Tibial nerve (tissue), 4 donors: ENCODE data around the gene FGD3. TPM values are rescaled to one million over a fixed set of nuclear protein-coding genes. Genes with fewer than 3 reads are reported as not detected.

Experiments
- DNase-seq, 2 donors: peaks; one replicate each; pipeline ENCODE4 v3.0.0-alpha.2; 2019; ENCODE audit warnings: low spot score in 2 of 2
- H3K27ac ChIP-seq, 4 donors: fragments of 200-600 bp; sonication (generic) in 3 of 4; one replicate each; pipeline ENCODE4 v1.5.1; 2017 to 2019; ENCODE audit warnings: mild to moderate bottlenecking in 1 of 4
- H3K27me3 ChIP-seq, 2 donors: fragments of 200-600 bp; sonication (generic) in 1 of 2; one replicate each; pipeline versions ENCODE4 v1.5.1 to v1.6.0; 2017 to 2019
- H3K36me3 ChIP-seq, 3 donors: fragments of 200-600 bp; sonication (generic); one replicate each; pipeline ENCODE4 v1.5.1; 2018 to 2019
- H3K4me1 ChIP-seq, 4 donors: fragments of 200-600 bp; sonication (generic) in 3 of 4; one replicate each; pipeline ENCODE4 v1.5.1; 2017 to 2019
- H3K4me3 ChIP-seq, 4 donors: fragments of 200-600 bp; sonication (generic) in 3 of 4; one replicate each; pipeline ENCODE4 v1.5.1; 2017 to 2019; ENCODE audit warnings: mild to moderate bottlenecking in 1 of 4, moderate library complexity in 1 of 4
- H3K9me3 ChIP-seq, 4 donors: fragments of 200-600 bp; sonication (generic) in 3 of 4; one replicate each; pipeline ENCODE4 v1.5.1; 2017 to 2019
- EP300 ChIP-seq, 2 donors: sonication (generic); formaldehyde crosslinking; IDR thresholded peaks; one replicate each; pipeline ENCODE4 v1.6.1; 2017; ENCODE audit warnings: antibody characterized with exemption in 2 of 2, mild to moderate bottlenecking in 1 of 2
- POLR2A ChIP-seq, 2 donors: fragments of 450-650 bp; IDR thresholded peaks; one replicate each; pipeline ENCODE4 v1.6.1; 2017; ENCODE audit warnings: antibody characterized with exemption in 2 of 2, mild to moderate bottlenecking in 2 of 2, moderate library complexity in 2 of 2
- WGBS, 2 donors: methylation state at CpG; one replicate each; pipeline ENCODE4 v1.1.5; 2018; 5-methylcytosine and 5-hydroxymethylcytosine counted together
- total RNA-seq, 4 donors: library from RNA; depleted of rRNA; stranded (reverse); fragments of >200 nt; gene quantifications; one replicate each; pipeline ENCODE4 v1.1.0, GENCODE V29; 2016
- TF ChIP-seq, protein P1 (sequence below), 5 experiments: fragments of 200-600 bp in 3 of 5; fragments of 450-650 bp in 2 of 5; sonication (generic) in 3 of 5; IDR thresholded peaks; one replicate each; pipeline ENCODE4 v1.5.1; 2016 to 2019; ENCODE audit warnings: antibody characterized with exemption in 5 of 5, mild to moderate bottlenecking in 3 of 5, moderate library complexity in 2 of 5

The FGD3 gene
- total RNA-seq, 4 donors from 2014 or later = 6.7 to 13.8 (median 7.3) TPM

DNA sequence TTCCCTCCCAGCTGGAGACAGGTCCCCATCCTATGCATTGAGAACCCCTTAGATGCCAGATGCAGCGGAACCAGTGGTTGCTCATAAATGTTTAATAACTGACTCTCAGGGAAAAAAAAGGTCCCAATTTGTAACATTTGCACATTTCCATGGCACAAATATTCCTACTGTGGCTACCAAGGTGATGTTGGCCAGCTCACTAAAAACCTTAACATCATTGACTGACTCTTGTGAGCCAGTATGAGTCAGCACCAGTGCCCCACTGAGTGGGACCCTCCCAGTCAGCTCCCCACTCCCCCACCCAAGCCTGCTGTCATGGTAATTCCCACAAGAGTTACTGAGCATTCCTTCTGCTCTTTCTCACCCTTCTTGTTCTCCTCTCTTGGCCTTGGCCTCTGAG, 26.9 kb upstream of the FGD3 start:
- DNase-seq = no peak
- TF ChIP-seq EP300 (IDR thresholded peaks at IDR 0.05) (no peak), POLR2A (IDR thresholded peaks at IDR 0.05) (no peak)
- TF ChIP-seq, protein P1, sequence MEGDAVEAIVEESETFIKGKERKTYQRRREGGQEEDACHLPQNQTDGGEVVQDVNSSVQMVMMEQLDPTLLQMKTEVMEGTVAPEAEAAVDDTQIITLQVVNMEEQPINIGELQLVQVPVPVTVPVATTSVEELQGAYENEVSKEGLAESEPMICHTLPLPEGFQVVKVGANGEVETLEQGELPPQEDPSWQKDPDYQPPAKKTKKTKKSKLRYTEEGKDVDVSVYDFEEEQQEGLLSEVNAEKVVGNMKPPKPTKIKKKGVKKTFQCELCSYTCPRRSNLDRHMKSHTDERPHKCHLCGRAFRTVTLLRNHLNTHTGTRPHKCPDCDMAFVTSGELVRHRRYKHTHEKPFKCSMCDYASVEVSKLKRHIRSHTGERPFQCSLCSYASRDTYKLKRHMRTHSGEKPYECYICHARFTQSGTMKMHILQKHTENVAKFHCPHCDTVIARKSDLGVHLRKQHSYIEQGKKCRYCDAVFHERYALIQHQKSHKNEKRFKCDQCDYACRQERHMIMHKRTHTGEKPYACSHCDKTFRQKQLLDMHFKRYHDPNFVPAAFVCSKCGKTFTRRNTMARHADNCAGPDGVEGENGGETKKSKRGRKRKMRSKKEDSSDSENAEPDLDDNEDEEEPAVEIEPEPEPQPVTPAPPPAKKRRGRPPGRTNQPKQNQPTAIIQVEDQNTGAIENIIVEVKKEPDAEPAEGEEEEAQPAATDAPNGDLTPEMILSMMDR (IDR thresholded peaks at IDR 0.05) = no peak
- Histone ChIP-seq H3K9me3 (no peaks in the 10 kb centered on the region), H3K36me3 (no peaks in the 10 kb centered on the region), H3K27me3 (no peaks in the 10 kb centered on the region), H3K27ac (no peak overlapping the region), H3K4me1 (no peaks in the 10 kb centered on the region), H3K4me3 (no peak overlapping the region)
- WGBS, 2 donors = 93 to 100% methylated on average over 1 of the region's 1 CpG

DNA sequence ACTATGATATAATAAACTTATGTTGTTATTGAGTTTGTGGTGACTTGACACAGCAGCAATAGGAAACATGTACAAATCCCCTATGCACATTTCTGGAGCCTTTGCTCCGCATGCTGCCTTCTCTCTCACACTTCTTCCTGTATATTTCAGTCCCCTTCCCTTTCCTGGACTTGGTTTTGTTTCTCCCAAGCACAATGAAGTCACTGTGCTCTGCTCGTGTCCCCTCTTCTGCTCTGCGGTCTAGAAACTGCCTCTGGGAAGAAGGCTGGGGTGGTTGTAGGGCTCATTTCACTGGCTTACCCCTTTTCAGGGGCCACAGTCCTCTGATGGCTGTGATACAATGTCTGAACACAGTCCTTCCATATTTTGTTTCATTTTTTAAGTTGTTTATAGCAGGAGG, 15.7 kb upstream of the FGD3 start:
- H3K36me3 ChIP-seq = no peaks in the 10 kb centered on the region
- TF ChIP-seq, protein P1 (IDR thresholded peaks at IDR 0.05) = no peak
- no peak for TF ChIP-seq EP300 (IDR thresholded peaks at IDR 0.05)
- no peak for TF ChIP-seq POLR2A (IDR thresholded peaks at IDR 0.05)
- H3K27ac ChIP-seq = no peak overlapping the region
- 30 to 47% methylated on average over 3 of the region's 3 CpGs for WGBS, 2 donors
- DNase-seq = no peak
- no peak overlapping the region for H3K4me3 ChIP-seq
- no peaks in the 10 kb centered on the region for H3K27me3 ChIP-seq
- no peaks in the 10 kb centered on the region for H3K4me1 ChIP-seq
- no peaks in the 10 kb centered on the region for H3K9me3 ChIP-seq

DNA sequence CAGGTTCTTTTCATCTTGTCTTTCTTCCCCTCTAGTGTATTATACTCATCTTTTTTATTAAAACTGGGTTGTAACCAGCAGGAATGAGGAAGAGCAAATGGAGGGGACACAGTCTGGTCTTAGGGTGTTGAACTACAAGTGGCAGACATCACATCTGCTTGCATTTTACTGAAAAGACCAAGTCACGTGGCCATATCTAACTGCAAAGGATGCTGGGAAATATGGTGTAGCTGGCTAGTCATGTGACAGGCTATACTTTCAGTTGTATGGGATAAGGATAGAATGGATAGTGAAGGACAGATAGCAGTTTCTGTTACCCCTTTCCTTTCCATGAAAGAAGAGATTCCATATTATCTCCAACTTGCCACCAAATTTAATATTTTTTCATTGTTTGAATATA, 13.0 kb upstream of the FGD3 start:
- TF ChIP-seq, protein P1 (IDR thresholded peaks at IDR 0.05) = no peak
- TF ChIP-seq POLR2A (IDR thresholded peaks at IDR 0.05) (no peak), EP300 (IDR thresholded peaks at IDR 0.05) (no peak)
- Histone ChIP-seq H3K4me1 (no peaks in the 10 kb centered on the region), H3K9me3 (no peaks in the 10 kb centered on the region), H3K4me3 (no peak overlapping the region), H3K27ac (no peak overlapping the region), H3K36me3 (no peaks in the 10 kb centered on the region), H3K27me3 (no peaks in the 10 kb centered on the region)
- WGBS, 2 donors = 70 to 93% methylated on average over 1 of the region's 1 CpG
- no peak for DNase-seq

DNA sequence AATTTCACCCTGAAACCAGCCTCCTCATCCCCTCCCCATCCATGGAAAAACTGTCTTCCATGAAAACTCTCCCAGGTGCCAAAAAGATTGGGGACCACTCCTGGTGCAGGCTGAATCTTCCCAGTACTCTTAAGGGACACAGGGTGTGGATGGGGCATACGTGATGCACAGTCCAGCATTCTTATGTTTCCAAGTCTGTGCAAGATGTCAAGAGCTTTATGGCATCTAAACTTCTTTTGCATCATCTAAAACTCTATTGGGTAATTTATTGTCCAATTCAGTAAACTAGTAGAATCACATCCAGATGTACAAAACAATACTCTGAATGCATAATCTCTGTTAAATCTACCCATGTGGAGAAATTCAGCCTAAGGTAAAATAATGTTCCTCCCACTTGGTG, 9.3 kb upstream of the FGD3 start:
- H3K27me3 ChIP-seq = no peaks in the 10 kb centered on the region
- DNase-seq = no peak
- TF ChIP-seq, protein P1 (IDR thresholded peaks at IDR 0.05) = no peak
- no peak for TF ChIP-seq EP300 (IDR thresholded peaks at IDR 0.05)
- TF ChIP-seq POLR2A (IDR thresholded peaks at IDR 0.05) = no peak
- 31 to 56% methylated on average over 1 of the region's 1 CpG for WGBS, 2 donors
- no peak overlapping the region for H3K27ac ChIP-seq
- H3K4me3 ChIP-seq = no peak overlapping the region
- no peaks in the 10 kb centered on the region for H3K36me3 ChIP-seq
- no peaks in the 10 kb centered on the region for H3K4me1 ChIP-seq
- no peaks in the 10 kb centered on the region for H3K9me3 ChIP-seq

DNA sequence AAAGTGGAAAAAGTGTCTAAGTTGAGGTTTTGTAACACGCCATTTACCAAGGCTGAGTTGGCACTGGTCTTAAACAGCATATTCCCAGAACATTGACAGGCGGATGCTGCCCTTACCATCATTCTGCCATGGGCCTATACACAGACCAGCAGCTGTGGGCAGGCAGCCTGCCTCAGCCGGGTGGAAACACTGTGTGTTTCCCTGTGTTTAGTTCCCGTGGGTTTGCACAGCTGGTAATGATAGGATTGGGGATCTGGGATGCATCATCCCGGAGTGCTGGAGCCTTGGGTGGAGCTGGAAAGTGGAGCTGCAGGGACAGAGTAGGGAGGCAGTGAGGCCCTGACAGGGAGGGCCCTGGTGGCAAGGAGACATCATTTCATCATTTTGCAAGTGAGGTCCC, 5.5 kb upstream of the FGD3 start:
- Histone ChIP-seq H3K4me3 (no peak overlapping the region), H3K9me3 (no peaks in the 10 kb centered on the region), H3K4me1 (peaks cover 0 to under 1% (median 0%) of the 10 kb centered on the region in 4 donors), H3K36me3 (no peaks in the 10 kb centered on the region), H3K27me3 (peaks cover 0 to 3% of the 10 kb centered on the region in 2 donors), H3K27ac (no peak overlapping the region)
- TF ChIP-seq EP300 (IDR thresholded peaks at IDR 0.05) (no peak), POLR2A (IDR thresholded peaks at IDR 0.05) (no peak)
- TF ChIP-seq, protein P1 (IDR thresholded peaks at IDR 0.05) = no peak
- 66 to 67% methylated on average over 5 of the region's 5 CpGs for WGBS, 2 donors
- DNase-seq = no peak
